ENCODE results near the gene CCNH. TPM values are rescaled to one million over a fixed set of nuclear protein-coding genes. Genes with fewer than 3 reads are reported as not detected.

Gene CCNH
- total RNA-seq, 1 experiment from 2014 or later, result 64.3 TPM

- Histone ChIP-seq H3K27me3 (replicated peaks; ENCODE audit: insufficient read depth, low read depth, low read length, poor library complexity) (no peaks in the 10 kb centered on the region), H3K4me3 (ENCODE audit: low read depth, low read length, poor library complexity, severe bottlenecking) (no peak overlapping the region), H3K27ac (ENCODE audit: low read depth, low read length, poor library complexity, severe bottlenecking) (no peak overlapping the region), H3K4me1 (ENCODE audit: insufficient read depth, low read length, poor library complexity, severe bottlenecking) (peaks cover 9% of the 10 kb centered on the region), H3K36me3 (ENCODE audit: insufficient read depth, low read length, poor library complexity, severe bottlenecking) (peaks cover 89% of the 10 kb centered on the region), H3K9me3 (ENCODE audit: low read depth, low read length, poor library complexity, severe bottlenecking) (no peaks in the 10 kb centered on the region)
- CTCF ChIA-PET, result no interaction called here
- TF ChIP-seq, protein P1, sequence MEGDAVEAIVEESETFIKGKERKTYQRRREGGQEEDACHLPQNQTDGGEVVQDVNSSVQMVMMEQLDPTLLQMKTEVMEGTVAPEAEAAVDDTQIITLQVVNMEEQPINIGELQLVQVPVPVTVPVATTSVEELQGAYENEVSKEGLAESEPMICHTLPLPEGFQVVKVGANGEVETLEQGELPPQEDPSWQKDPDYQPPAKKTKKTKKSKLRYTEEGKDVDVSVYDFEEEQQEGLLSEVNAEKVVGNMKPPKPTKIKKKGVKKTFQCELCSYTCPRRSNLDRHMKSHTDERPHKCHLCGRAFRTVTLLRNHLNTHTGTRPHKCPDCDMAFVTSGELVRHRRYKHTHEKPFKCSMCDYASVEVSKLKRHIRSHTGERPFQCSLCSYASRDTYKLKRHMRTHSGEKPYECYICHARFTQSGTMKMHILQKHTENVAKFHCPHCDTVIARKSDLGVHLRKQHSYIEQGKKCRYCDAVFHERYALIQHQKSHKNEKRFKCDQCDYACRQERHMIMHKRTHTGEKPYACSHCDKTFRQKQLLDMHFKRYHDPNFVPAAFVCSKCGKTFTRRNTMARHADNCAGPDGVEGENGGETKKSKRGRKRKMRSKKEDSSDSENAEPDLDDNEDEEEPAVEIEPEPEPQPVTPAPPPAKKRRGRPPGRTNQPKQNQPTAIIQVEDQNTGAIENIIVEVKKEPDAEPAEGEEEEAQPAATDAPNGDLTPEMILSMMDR (conservative IDR thresholded peaks at IDR 0.05; ENCODE audit: low read depth, low read length), result no peak
- no peak for TF ChIP-seq EZH2 (IDR thresholded peaks at IDR 0.05; ENCODE audit: borderline replicate concordance, low read depth, low read length, poor library complexity, severe bottlenecking)
- BruUV-seq (replicated peaks), result no TSS peak
- DNase-seq (ENCODE audit: low spot score), result no peak
- intact Hi-C loops (cut with micrococcal nuclease; ENCODE audit: unreplicated experiment), result loop anchor here (5.0 kb wide), 3 partner anchors 387 to 522 kb away; no protein-coding TSS in a partner anchor
- POLR2A ChIA-PET (ENCODE audit: low non-redundant PET), result no interaction called here
Observed at GRCh38 chr5:87404359-87404758, 8.4 kb downstream of the CCNH start.

GRCh38 chr5:87403899-87404298 is 8.8 kb downstream of the CCNH start:
- peaks cover 14% of the 10 kb centered on the region for H3K4me1 ChIP-seq (ENCODE audit: insufficient read depth, low read length, poor library complexity, severe bottlenecking)
- no peaks in the 10 kb centered on the region for H3K9me3 ChIP-seq (ENCODE audit: low read depth, low read length, poor library complexity, severe bottlenecking)
- H3K4me3 ChIP-seq (ENCODE audit: low read depth, low read length, poor library complexity, severe bottlenecking), result no peak overlapping the region
- H3K27ac ChIP-seq (ENCODE audit: low read depth, low read length, poor library complexity, severe bottlenecking), result no peak overlapping the region
- DNase-seq (ENCODE audit: low spot score), result no peak
- TF ChIP-seq, protein P1 (conservative IDR thresholded peaks at IDR 0.05; ENCODE audit: low read depth, low read length), result no peak
- TF ChIP-seq EZH2 (IDR thresholded peaks at IDR 0.05; ENCODE audit: borderline replicate concordance, low read depth, low read length, poor library complexity, severe bottlenecking), result no peak
- POLR2A ChIA-PET (ENCODE audit: low non-redundant PET), result no interaction called here
- intact Hi-C loops (cut with micrococcal nuclease; ENCODE audit: unreplicated experiment), result loop anchor here (5.0 kb wide), 3 partner anchors 387 to 522 kb away; no protein-coding TSS in a partner anchor
- peaks cover 89% of the 10 kb centered on the region for H3K36me3 ChIP-seq (ENCODE audit: insufficient read depth, low read length, poor library complexity, severe bottlenecking)
- CTCF ChIA-PET, result no interaction called here
- no TSS peak for BruUV-seq (replicated peaks)
- no peaks in the 10 kb centered on the region for H3K27me3 ChIP-seq (replicated peaks; ENCODE audit: insufficient read depth, low read depth, low read length, poor library complexity)

DNA sequence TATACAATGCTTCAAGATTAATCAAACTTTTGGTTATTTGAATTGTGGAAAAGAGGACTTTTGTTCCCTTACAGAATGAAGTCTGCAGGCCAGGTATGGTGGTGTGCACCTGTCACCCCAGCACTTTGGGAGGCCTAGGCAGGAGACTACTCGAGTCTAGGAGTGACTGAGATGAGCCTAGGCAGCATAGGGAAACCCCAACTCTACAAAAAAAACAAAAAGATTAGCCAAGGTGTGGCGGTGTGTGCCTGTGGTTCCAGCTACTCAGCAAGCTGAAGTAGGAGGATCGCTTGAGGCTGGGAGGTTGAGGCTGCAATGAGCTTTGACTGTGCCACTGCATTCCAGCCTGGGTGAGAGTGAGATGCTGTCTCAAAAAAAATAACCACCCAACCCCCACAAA is 9.3 kb downstream of the CCNH start:
- H3K27me3 ChIP-seq (replicated peaks; ENCODE audit: insufficient read depth, low read depth, low read length, poor library complexity), result no peaks in the 10 kb centered on the region
- no TSS peak for BruUV-seq (replicated peaks)
- ChIA-PET CTCF (no interaction called here), POLR2A (ENCODE audit: low non-redundant PET) (no interaction called here)
- intact Hi-C loops (cut with micrococcal nuclease; ENCODE audit: unreplicated experiment), result loop anchor here (5.0 kb wide), 3 partner anchors 386 to 521 kb away; no protein-coding TSS in a partner anchor
- TF ChIP-seq, protein P1 (conservative IDR thresholded peaks at IDR 0.05; ENCODE audit: low read depth, low read length), result no peak
- TF ChIP-seq EZH2 (IDR thresholded peaks at IDR 0.05; ENCODE audit: borderline replicate concordance, low read depth, low read length, poor library complexity, severe bottlenecking), result no peak
- H3K4me1 ChIP-seq (ENCODE audit: insufficient read depth, low read length, poor library complexity, severe bottlenecking), result peaks cover 15% of the 10 kb centered on the region
- H3K27ac ChIP-seq (ENCODE audit: low read depth, low read length, poor library complexity, severe bottlenecking), result no peak overlapping the region
- no peaks in the 10 kb centered on the region for H3K9me3 ChIP-seq (ENCODE audit: low read depth, low read length, poor library complexity, severe bottlenecking)
- no peak for DNase-seq (ENCODE audit: low spot score)
- no peak overlapping the region for H3K4me3 ChIP-seq (ENCODE audit: low read depth, low read length, poor library complexity, severe bottlenecking)
- H3K36me3 ChIP-seq (ENCODE audit: insufficient read depth, low read length, poor library complexity, severe bottlenecking), result peaks cover 89% of the 10 kb centered on the region
